HepG2 (cell line): Measurements from ENCODE around the gene HIVEP2. TPM values are rescaled to one million over a fixed set of nuclear protein-coding genes. Genes with fewer than 3 reads are reported as not detected.

Experiments used
- ATAC-seq: fragments of 200-7000 bp; cut with Tn5 transposase; 3 replicates; pipeline ENCODE4 v1.9.1; 2020; ENCODE audit warnings: mild to moderate bottlenecking, moderate library complexity
- BruUV-seq: library from RNA; stranded (reverse); fragments of 400-500 nt; replicated peaks from 2 replicates; lab custom pipeline; 2021; lab: Mats Ljungman, UMichigan
- CTCF ChIA-PET: fragments of 300-600 bp; formaldehyde crosslinking; extraction: SDS; loops from one replicate; lab custom pipeline; 2021; ENCODE audit warnings: low total read pairs, inconsistent platforms, low intra/inter-chr PET ratio; lab: Yijun Ruan, JAX
- POLR2A ChIA-PET: fragments of 350-600 bp; sonication (Branson Sonifier 250); formaldehyde crosslinking; loops from one replicate; lab custom pipeline; 2020; ENCODE audit warnings: antibody characterized with exemption, inconsistent platforms; lab: Yijun Ruan, JAX
- DNase-seq: peaks from one replicate; pipeline ENCODE4 v3.0.0-alpha.2; 2015; ENCODE audit warnings: low spot score
- FAIRE-seq: peaks from 3 replicates; lab custom pipeline; 2011; peaks lifted over from hg19 to GRCh38; lab: Jason Lieb, UNC
- H2AFZ ChIP-seq: one replicate; pipeline ENCODE4 v1.6.1; 2011; ENCODE audit warnings: low read length, inconsistent platforms
- H3K27ac ChIP-seq: fragments of 300-600 bp; 3 replicates; pipeline ENCODE4 v1.8.0; 2011; ENCODE audit warnings: mixed run types, mild to moderate bottlenecking, mixed read lengths, low read length, inconsistent platforms; ENCODE audit not compliant: insufficient read depth; ENCODE audit errors: extremely low read length
- H3K27me3 ChIP-seq, 2 experiments: fragments of 200-600 bp in 1 of 2; 2 replicates in 1 of 2; 3 replicates in 1 of 2; pipeline versions ENCODE4 v1.6.0 to v1.8.0; 2011; ENCODE audit warnings: low read length in 2 of 2, mild to moderate bottlenecking in 2 of 2, moderate library complexity in 2 of 2, inconsistent platforms in 1 of 2; ENCODE audit not compliant: insufficient read depth in 2 of 2, control insufficient read depth in 1 of 2
- H3K36me3 ChIP-seq, 2 experiments: fragments of 200-600 bp in 1 of 2; replicated peaks in 1 of 2; 2 replicates in 1 of 2; 3 replicates in 1 of 2; pipeline versions ENCODE4 v1.5.1 to v1.8.0; 2011; ENCODE audit warnings: low read length in 2 of 2, inconsistent platforms in 1 of 2; ENCODE audit not compliant: insufficient read depth in 2 of 2, control insufficient read depth in 1 of 2
- H3K4me1 ChIP-seq: 2 replicates; pipeline ENCODE4 v1.5.1; 2012; ENCODE audit warnings: low read length, inconsistent platforms; ENCODE audit not compliant: insufficient read depth
- H3K4me2 ChIP-seq: 2 replicates; pipeline ENCODE4 v1.6.0; 2011; ENCODE audit warnings: low read depth, low read length, inconsistent platforms
- H3K4me3 ChIP-seq, 3 experiments: fragments of 200-600 bp in 1 of 3; sonication (generic), shearing (Covaris generic) in 1 of 3; replicated peaks in 1 of 3; 2 replicates each; pipeline ENCODE4 v1.5.1; 2011 to 2016; ENCODE audit warnings: low read length in 3 of 3, inconsistent platforms in 2 of 3, low read depth in 2 of 3, mild to moderate bottlenecking in 2 of 3, control low read depth in 1 of 3, mixed read lengths in 1 of 3; ENCODE audit not compliant: insufficient read depth in 1 of 3
- H3K79me2 ChIP-seq: one replicate; pipeline ENCODE4 v1.6.1; 2011; ENCODE audit warnings: low read length, inconsistent platforms; ENCODE audit not compliant: insufficient read depth
- H3K9ac ChIP-seq: 2 replicates; pipeline ENCODE4 v1.6.0; 2011; ENCODE audit warnings: mild to moderate bottlenecking, low read depth, low read length, inconsistent platforms; ENCODE audit not compliant: insufficient read depth
- H3K9me3 ChIP-seq: 2 replicates; pipeline ENCODE4 v1.5.1; 2012; ENCODE audit warnings: mild to moderate bottlenecking, low read length
- H4K20me1 ChIP-seq: 2 replicates; pipeline ENCODE4 v1.6.0; 2011; ENCODE audit warnings: inconsistent platforms, mild to moderate bottlenecking, low read length, moderate library complexity; ENCODE audit not compliant: insufficient read depth
- CHCHD3 ChIP-seq: sonication (generic); formaldehyde crosslinking; IDR thresholded peaks from 2 replicates; pipeline ENCODE4 v1.8.0; 2022; ENCODE audit warnings: mild to moderate bottlenecking, missing genetic modification reagents, moderate library complexity
- DNMT3B ChIP-seq: conservative IDR thresholded peaks from 2 replicates; pipeline ENCODE4 v1.6.1; 2016; ENCODE audit warnings: missing biosample characterization, control low read depth
- FOSL2 ChIP-seq: sonication (generic); formaldehyde crosslinking; IDR thresholded peaks from 2 replicates; pipeline ENCODE4 v1.4.0; 2020; ENCODE audit warnings: missing genetic modification reagents
- FOXC1 ChIP-seq: sonication (generic); formaldehyde crosslinking; IDR thresholded peaks from 2 replicates; pipeline ENCODE4 v1.8.0; 2022; ENCODE audit warnings: mild to moderate bottlenecking, missing genetic modification reagents, borderline replicate concordance
- GABPA ChIP-seq, 2 experiments: IDR thresholded peaks; 2 replicates each; pipeline ENCODE4 v1.6.1; 2011 to 2016; ENCODE audit warnings: low read depth in 2 of 2, low read length in 1 of 2, missing biosample characterization in 1 of 2, missing genetic modification characterization in 1 of 2
- MXI1 ChIP-seq: IDR thresholded peaks from 3 replicates; pipeline ENCODE4 v1.6.1; 2012; ENCODE audit warnings: low read depth, low read length, inconsistent platforms, borderline replicate concordance
- PTBP1 ChIP-seq: fragments of 200-400 bp; formaldehyde crosslinking; IDR thresholded peaks from 2 replicates; pipeline ENCODE4 v1.6.1; 2018; ENCODE audit warnings: low read length, low read depth; ENCODE audit not compliant: poor library complexity, severe bottlenecking
- SAP130 ChIP-seq: IDR thresholded peaks from 2 replicates; pipeline ENCODE4 v1.6.1; 2016; ENCODE audit warnings: low read depth
- SOX13 ChIP-seq, 3 experiments: fragments of 450-650 bp in 1 of 3; sonication (generic) in 1 of 3; formaldehyde crosslinking in 1 of 3; IDR thresholded peaks in 2 of 3; conservative IDR thresholded peaks in 1 of 3; 2 replicates each; pipeline versions ENCODE4 v1.5.0 to v1.6.1; 2016 to 2020; ENCODE audit warnings: antibody characterized with exemption in 1 of 3, mild to moderate bottlenecking in 1 of 3, missing compliant biosample characterization in 1 of 3, missing genetic modification reagents in 1 of 3, moderate library complexity in 1 of 3
- TCF12 ChIP-seq, 2 experiments: fragments of 450-650 bp in 1 of 2; sonication (generic) in 1 of 2; formaldehyde crosslinking in 1 of 2; IDR thresholded peaks; 2 replicates each; pipeline versions ENCODE4 v1.6.1 to v1.8.0; 2017 to 2022; ENCODE audit warnings: antibody characterized with exemption in 1 of 2, mild to moderate bottlenecking in 1 of 2, missing genetic modification reagents in 1 of 2, moderate library complexity in 1 of 2
- TEAD3 ChIP-seq: optimal IDR thresholded peaks from 2 replicates; pipeline ENCODE3; 2016; ENCODE audit warnings: borderline replicate concordance
- TOE1 ChIP-seq: sonication (generic); formaldehyde crosslinking; IDR thresholded peaks from 2 replicates; pipeline ENCODE4 v1.4.0; 2020; ENCODE audit warnings: mild to moderate bottlenecking, missing genetic modification reagents
- ZBTB20 ChIP-seq: sonication (generic); formaldehyde crosslinking; IDR thresholded peaks from 2 replicates; pipeline ENCODE4 v1.8.1; 2023; ENCODE audit warnings: missing genetic modification reagents, low read depth, mild to moderate bottlenecking, borderline replicate concordance
- ZFP62 ChIP-seq: sonication (generic); formaldehyde crosslinking; IDR thresholded peaks from 2 replicates; pipeline ENCODE4 v1.4.0; 2020; ENCODE audit warnings: missing genetic modification reagents
- ZNF292 ChIP-seq: sonication (generic); formaldehyde crosslinking; IDR thresholded peaks from 2 replicates; pipeline ENCODE4 v1.8.1; 2022; ENCODE audit warnings: mild to moderate bottlenecking, low read depth, missing genetic modification reagents, borderline replicate concordance
- ZNF530 ChIP-seq: sonication (generic); formaldehyde crosslinking; IDR thresholded peaks from 2 replicates; pipeline ENCODE4 v1.5.0; 2020; ENCODE audit warnings: low read depth, mild to moderate bottlenecking, missing genetic modification reagents
- ZNF558 ChIP-seq: sonication (generic); formaldehyde crosslinking; IDR thresholded peaks from 2 replicates; pipeline ENCODE4 v1.9.0; 2022; ENCODE audit warnings: mild to moderate bottlenecking, missing genetic modification reagents, borderline replicate concordance
- WGBS: methylation state at CpG from one replicate; pipeline ENCODE4 v1.1.6; 2017; ENCODE audit warnings: low lambda C conversion rate; 5-methylcytosine and 5-hydroxymethylcytosine counted together
- in situ Hi-C: cut with HindIII; loops from 2 replicates; pipeline ENCODE4 v1.10.0; 2017; ENCODE audit warnings: low pct_unique_long_range_greater_than_20kb; ENCODE audit not compliant: extremely low pct_ligation_motif_present
- intact Hi-C: fragments of 100-400 bp; cut with micrococcal nuclease; formaldehyde crosslinking; loops from one replicate; pipeline ENCODE4 v1.10.0; 2022; ENCODE audit not compliant: unreplicated experiment
- polyA plus RNA-seq, 8 experiments: library from polyadenylated mRNA; depleted of rRNA in 3 of 8; stranded (reverse) in 7 of 8; unstranded in 1 of 8; fragments of >200 nt; fragmentation: Illumina TruSeq in 4 of 8; extraction: Trizol in 4 of 8; gene quantifications; 2 replicates each; pipeline versions ENCODE4 v1.2.1 to v1.2.3, GENCODE V29; 2011 to 2016; ENCODE audit warnings: low read depth in 4 of 8, missing spikeins in 1 of 8, mixed read lengths in 1 of 8; ENCODE audit not compliant: insufficient read depth in 1 of 8
- total RNA-seq, 5 experiments: library from RNA; depleted of rRNA; stranded (reverse); fragments of >200 nt; fragmentation: Illumina TruSeq; extraction: Trizol; gene quantifications; 2 replicates each; pipeline ENCODE4 v1.2.3, GENCODE V29; 2016; ENCODE audit warnings: low read depth in 1 of 5
- TF ChIP-seq, protein P1 (sequence below): sonication (generic); formaldehyde crosslinking; IDR thresholded peaks from 2 replicates; pipeline ENCODE4 v1.8.0; 2022; ENCODE audit warnings: missing genetic modification reagents, mild to moderate bottlenecking, borderline replicate concordance

Gene HIVEP2
- total and polyA plus RNA-seq, 2 of the 13 experiments (the other 11 are each of a cell fraction or from before 2014, with no cell fraction given), result 3.4 to 12.9 TPM

DNA sequence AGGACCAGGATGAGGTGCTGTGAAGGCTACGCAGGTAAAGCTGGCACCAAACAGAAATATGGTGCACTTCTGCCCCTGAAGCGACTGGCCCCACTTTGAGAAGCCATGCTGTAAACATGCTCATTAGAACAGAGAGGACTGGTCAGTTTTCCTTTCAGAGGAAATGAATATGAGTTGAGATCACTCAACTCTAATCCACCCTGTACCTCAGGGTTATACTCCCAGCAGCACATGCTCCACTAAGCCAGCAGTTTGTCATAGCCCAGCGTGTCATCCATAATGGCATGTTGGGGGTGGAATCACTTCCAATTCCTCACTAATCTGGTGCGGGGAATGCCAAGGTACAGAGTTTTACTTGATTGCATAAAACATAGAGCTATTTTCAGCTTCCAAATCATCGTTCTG lies 98.1 kb downstream of the HIVEP2 start:
- FAIRE-seq (no peak), DNase-seq (peak; percentile 75), ATAC-seq (no peak; the same call in 2 of the 3 replicates)
- Histone ChIP-seq H3K27me3 (no peaks in the 10 kb centered on the region), H3K79me2 (no peaks in the 10 kb centered on the region), H3K27ac (peak overlapping the region; percentile 91), H3K36me3 (no peaks in the 10 kb centered on the region), H4K20me1 (no peaks in the 10 kb centered on the region), H3K4me2 (peak overlapping the region; percentile 92), H3K9ac (peak overlapping the region; percentile 52; the same call in 1 of the 2 replicates), H3K9me3 (no peaks in the 10 kb centered on the region), H3K4me3 (no peak overlapping the region), H2AFZ (no peak overlapping the region)
- POLR2A ChIA-PET, result interaction anchor here (1.2 kb wide), 1 partner anchor 215 kb away, joined by 5 read pairs; no protein-coding TSS in a partner anchor
- in situ Hi-C loops (loop anchor here (5.0 kb wide), 1 partner anchor 100 kb away; the partner anchor contains the start of gene HIVEP2), intact Hi-C loops (loop anchor here (1.0 to 5.0 kb wide), 4 partner anchors 22 to 101 kb away; no protein-coding TSS in a partner anchor)
- no TSS peak for BruUV-seq
- 87% methylated on average over 5 of the region's 5 CpGs for WGBS
- TF ChIP-seq TCF12 (IDR thresholded peaks at IDR 0.05), result no peak
- no peak for TF ChIP-seq TCF12 (CRISPR knock-in tag; IDR thresholded peaks at IDR 0.05)
- TF ChIP-seq TOE1 (CRISPR knock-in tag), result no peak
- peak; percentile 27; the same call in 1 of the 2 replicates for TF ChIP-seq FOSL2
- TF ChIP-seq ZBTB20 (CRISPR knock-in tag), result peak; percentile 55; the same call in 1 of the 2 replicates
- TF ChIP-seq FOXC1 (CRISPR knock-in tag), result no peak
- peak; percentile 63 for TF ChIP-seq SAP130 (CRISPR knock-in tag)
- TF ChIP-seq ZFP62 (CRISPR knock-in tag), result no peak
- TF ChIP-seq MXI1, result peak; percentile 27; the same call in 1 of the 3 replicates
- 0 out of 2 replicates have a peak, but pooled peaks have one; percentile 37 for TF ChIP-seq CHCHD3 (CRISPR knock-in tag)
- no peak for TF ChIP-seq ZNF292 (CRISPR knock-in tag)
- TF ChIP-seq PTBP1, result no peak
- TF ChIP-seq, protein P1, sequence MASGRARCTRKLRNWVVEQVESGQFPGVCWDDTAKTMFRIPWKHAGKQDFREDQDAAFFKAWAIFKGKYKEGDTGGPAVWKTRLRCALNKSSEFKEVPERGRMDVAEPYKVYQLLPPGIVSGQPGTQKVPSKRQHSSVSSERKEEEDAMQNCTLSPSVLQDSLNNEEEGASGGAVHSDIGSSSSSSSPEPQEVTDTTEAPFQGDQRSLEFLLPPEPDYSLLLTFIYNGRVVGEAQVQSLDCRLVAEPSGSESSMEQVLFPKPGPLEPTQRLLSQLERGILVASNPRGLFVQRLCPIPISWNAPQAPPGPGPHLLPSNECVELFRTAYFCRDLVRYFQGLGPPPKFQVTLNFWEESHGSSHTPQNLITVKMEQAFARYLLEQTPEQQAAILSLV, result no peak
- no peak for TF ChIP-seq TEAD3 (CRISPR knock-in tag)
- TF ChIP-seq GABPA (IDR thresholded peaks at IDR 0.05; ENCODE audit: low read depth, low read length), result no peak
- 0 out of 2 replicates have a peak, but pooled peaks have one; percentile 5 for TF ChIP-seq GABPA (CRISPR knock-in tag; IDR thresholded peaks at IDR 0.05; ENCODE audit: low read depth)
- no peak for TF ChIP-seq SOX13 (IDR thresholded peaks at IDR 0.05)
- no peak for TF ChIP-seq SOX13 (CRISPR knock-in tag; conservative IDR thresholded peaks at IDR 0.05 in 1 of 2, IDR thresholded peaks at IDR 0.05 in 1 of 2)
- TF ChIP-seq DNMT3B (CRISPR knock-in tag), result 0 out of 2 replicates have a peak, but pooled peaks have one; percentile 14
- TF ChIP-seq ZNF558 (CRISPR knock-in tag), result no peak
- TF ChIP-seq ZNF530 (CRISPR knock-in tag), result no peak
- TF ChIP-seq, all 625 proteins: peak for 7
- peaks cover 59% of the 10 kb centered on the region for H3K4me1 ChIP-seq
- CTCF ChIA-PET, result no interaction called here
